GM21717 (cell line): ENCODE data around the gene RPS6KA1.
"Not testable (repeated sequence)": the region's sequence is repeated elsewhere in the genome, so short reads cannot be mapped to it uniquely, and the experiment has no call there.

Experiments
- ATAC-seq: cut with Tn5 transposase; IDR thresholded peaks from one replicate; pipeline ENCODE4 v1.9.1; 2021; ENCODE audit warnings: mild to moderate bottlenecking, moderate library complexity; ENCODE audit not compliant: unreplicated experiment

The RPS6KA1 gene

DNA sequence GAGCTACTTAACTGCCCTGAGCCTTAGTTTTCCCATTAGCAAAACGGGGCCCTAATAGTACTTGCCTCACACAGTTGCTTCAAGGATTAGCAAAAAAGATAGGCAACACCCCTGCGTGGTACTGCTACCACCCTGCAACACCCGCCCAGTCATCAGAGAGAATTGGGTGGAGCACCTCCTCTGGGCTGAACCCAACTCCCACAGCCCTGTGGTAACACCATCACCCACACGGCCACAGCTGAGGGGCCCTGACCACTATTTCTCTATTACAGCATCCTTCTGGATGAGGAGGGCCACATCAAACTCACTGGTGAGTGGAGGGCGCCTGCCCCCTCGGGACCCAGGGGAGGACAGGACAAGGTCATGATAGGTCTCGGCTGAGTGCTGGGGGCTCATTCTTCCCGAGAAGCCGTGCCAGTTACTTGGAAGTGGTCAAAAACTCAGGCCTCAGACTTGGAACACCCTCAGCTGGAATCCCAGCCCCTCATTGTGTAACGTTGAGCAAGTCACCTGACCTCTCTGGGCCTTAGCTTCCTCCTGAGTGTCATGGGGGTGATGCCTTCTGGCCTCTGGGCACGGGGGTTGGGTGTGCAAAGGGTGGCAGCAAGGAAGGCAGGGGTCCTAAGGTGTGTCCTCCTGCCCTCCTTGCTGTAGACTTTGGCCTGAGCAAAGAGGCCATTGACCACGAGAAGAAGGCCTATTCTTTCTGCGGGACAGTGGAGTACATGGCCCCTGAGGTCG is 24.6 kb downstream of the RPS6KA1 start:
- no peak for ATAC-seq

- no peak for ATAC-seq
These were observed 25.2 kb downstream of the RPS6KA1 start for GRCh38 chr1:26554781-26555180.

DNA sequence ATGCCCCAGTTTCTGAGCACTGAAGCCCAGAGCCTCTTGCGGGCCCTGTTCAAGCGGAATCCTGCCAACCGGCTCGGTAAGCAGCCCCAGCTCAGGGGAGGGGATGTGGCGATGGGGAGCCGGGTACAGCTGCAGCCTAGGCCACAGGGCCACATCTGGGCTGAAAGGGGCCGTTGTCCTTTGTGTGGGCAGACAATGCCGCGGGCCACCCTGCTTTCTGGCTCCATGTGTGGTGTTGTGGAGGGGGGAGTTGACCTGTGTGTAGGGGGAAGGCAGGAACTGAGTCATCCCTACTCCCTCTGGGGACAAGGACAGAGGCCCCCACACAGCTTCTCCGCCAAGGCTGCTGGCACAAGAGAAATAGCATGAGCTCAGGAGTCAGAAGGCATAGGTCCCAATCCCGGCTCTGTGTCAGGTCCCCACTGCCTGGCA is 26.0 kb downstream of the RPS6KA1 start:
- no peak for ATAC-seq

GRCh38 chr1:26556111-26556510 is 26.6 kb downstream of the RPS6KA1 start:
- ATAC-seq, result no peak

DNA sequence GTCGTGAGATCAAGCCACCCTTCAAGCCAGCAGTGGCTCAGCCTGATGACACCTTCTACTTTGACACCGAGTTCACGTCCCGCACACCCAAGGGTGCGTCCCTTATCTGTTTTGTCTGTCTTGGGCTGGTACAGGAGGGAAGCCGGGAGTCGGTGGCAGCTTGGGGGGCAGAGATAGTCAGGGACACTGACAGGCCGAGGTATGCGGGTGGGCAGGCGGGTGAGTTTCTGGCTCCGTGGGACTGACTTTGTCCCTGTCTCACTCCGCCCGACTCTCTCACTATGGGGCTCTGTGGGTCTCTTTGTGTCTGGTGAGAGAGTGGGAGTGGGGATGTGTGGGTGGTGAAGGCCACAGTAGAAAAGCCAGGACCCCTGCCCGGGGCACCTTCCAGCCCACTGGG is 27.4 kb downstream of the RPS6KA1 start:
- ATAC-seq, result no peak

GRCh38 chr1:26558685-26559048 is 29.1 kb downstream of the RPS6KA1 start:
- no peak for ATAC-seq

GRCh38 chr1:26560403-26560780 is 30.8 kb downstream of the RPS6KA1 start:
- ATAC-seq, result no peak

GRCh38 chr1:26570287-26570686 is 40.7 kb downstream of the RPS6KA1 start:
- no peak for ATAC-seq

DNA sequence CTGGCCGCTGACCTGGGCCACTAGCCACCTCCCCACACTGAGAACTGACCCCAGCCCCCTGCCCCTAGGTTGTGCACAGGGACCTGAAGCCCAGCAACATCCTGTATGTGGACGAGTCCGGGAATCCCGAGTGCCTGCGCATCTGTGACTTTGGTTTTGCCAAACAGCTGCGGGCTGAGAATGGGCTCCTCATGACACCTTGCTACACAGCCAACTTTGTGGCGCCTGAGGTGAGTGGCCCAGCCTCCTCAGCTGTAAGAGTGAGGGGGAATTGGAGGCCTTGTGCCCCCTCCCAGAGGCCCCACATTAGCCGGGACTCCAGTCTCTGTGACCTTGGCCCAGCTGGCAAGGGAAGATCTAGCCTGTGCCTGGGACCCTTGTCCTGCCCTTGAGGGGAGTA is 41.8 kb downstream of the RPS6KA1 start:
- no peak for ATAC-seq

GRCh38 chr1:26574018-26574417 is 44.5 kb downstream of the RPS6KA1 start:
- ATAC-seq, result no peak

DNA sequence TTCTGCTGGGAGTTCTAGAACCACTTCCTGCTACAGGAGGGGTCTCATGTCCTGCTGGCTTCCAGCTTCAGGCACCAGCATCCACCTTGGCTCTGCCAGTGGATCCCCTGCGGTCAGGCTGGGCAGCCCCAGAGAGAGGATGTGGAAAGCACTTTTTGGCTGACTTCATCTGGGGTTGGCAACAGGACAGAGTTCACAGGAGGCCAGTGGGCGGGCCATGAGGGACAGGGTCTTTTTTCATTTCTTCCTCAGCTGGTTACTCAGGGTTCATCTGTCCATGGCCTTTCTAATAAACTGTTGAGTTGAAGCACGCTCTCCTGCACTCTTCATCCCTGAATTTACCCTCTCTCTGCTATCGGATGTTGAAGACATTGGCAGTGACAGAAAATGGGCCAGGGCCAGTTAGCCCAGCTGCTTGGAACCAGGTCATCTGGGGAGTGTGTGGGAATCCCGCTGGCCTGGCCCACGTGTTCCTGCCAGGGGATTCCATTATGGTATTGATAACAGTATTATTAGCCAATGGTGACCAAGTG is 45.2 kb downstream of the RPS6KA1 start:
- ATAC-seq, result no peak

- ATAC-seq, result no peak
These were observed 45.8 kb downstream of the RPS6KA1 start for GRCh38 chr1:26575348-26575747.

- ATAC-seq, result no peak
These were observed 48.6 kb downstream of the RPS6KA1 start for GRCh38 chr1:26578167-26578566.

- no peak for ATAC-seq
These were observed 50.1 kb downstream of the RPS6KA1 start for GRCh38 chr1:26579681-26580111.

GRCh38 chr1:26580116-26580515 is 50.6 kb downstream of the RPS6KA1 start:
- ATAC-seq, result no peak

DNA sequence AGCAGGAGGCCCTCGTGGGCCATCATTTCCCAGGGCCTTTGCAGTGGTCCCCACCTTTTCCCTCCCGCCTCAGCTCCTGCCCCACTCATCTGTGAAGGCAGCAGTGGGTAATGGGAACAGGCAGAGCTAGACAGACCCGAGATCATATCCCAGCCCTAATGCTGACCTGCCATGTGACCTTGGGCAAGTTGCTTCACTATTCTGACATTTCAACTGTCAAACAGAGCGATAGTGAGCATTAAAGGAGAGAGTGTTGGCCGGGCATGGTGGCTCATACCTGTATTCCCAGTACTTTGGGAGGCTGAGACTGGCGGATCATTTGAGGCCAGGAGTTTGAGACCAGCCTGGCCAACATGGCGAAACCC is 51.7 kb downstream of the RPS6KA1 start:
- no peak for ATAC-seq

- ATAC-seq, result no peak
These were observed 52.7 kb downstream of the RPS6KA1 start for GRCh38 chr1:26582053-26582835.

- no peak for ATAC-seq
These were observed 53.4 kb downstream of the RPS6KA1 start for GRCh38 chr1:26582836-26583460.

- ATAC-seq, result no peak
These were observed 54.3 kb downstream of the RPS6KA1 start for GRCh38 chr1:26583646-26584485.

- not testable (repeated sequence) for ATAC-seq
These were observed 55.0 kb downstream of the RPS6KA1 start for GRCh38 chr1:26584588-26584987.

GRCh38 chr1:26585471-26585870 is 55.9 kb downstream of the RPS6KA1 start:
- ATAC-seq, result no peak
